Stimulated activated CD8-positive, alpha-beta memory T cell treated with anti-CD3 and anti-CD28 coated beads, Interleukin-2, amount 100 ng/mL, for 1 hour (primary cell): ENCODE measurements around the gene PLEKHS1.

Experiments used
- DNase-seq, 2 donors: peaks; one replicate each; pipeline ENCODE4 v3.0.0-alpha.2; 2020; ENCODE audit warnings: low read depth in 2 of 2

The PLEKHS1 gene

GRCh38 chr10:113751181-113751732, at the start of gene PLEKHS1:
Gene PLEKHS1 (plus strand): TSS chr10:113751682. CDS start chr10:113755278, 3,596 bp downstream.
- no peak for DNase-seq

GRCh38 chr10:113704637-113705343, 46.7 kb upstream of the PLEKHS1 start:
- no peak for DNase-seq

- DNase-seq, result no peak
These were observed 46.2 kb upstream of the PLEKHS1 start for GRCh38 chr10:113705344-113705652.

- DNase-seq, result no peak
These were observed 44.9 kb upstream of the PLEKHS1 start for GRCh38 chr10:113706623-113707022.

GRCh38 chr10:113708640-113709039, 42.8 kb upstream of the PLEKHS1 start:
- DNase-seq, result no peak

- DNase-seq, result no peak
These were observed 42.2 kb upstream of the PLEKHS1 start for GRCh38 chr10:113709221-113709838.

- no peak for DNase-seq
These were observed 40.3 kb upstream of the PLEKHS1 start for GRCh38 chr10:113711142-113711541.

GRCh38 chr10:113712024-113712423, 39.5 kb upstream of the PLEKHS1 start:
- DNase-seq, result no peak

GRCh38 chr10:113712755-113713639, 38.5 kb upstream of the PLEKHS1 start:
- DNase-seq, result no peak

GRCh38 chr10:113713640-113713982, 37.9 kb upstream of the PLEKHS1 start:
- no peak for DNase-seq

- DNase-seq, result no peak
These were observed 35.2 kb upstream of the PLEKHS1 start for GRCh38 chr10:113716109-113716910.

- no peak for DNase-seq
These were observed 32.3 kb upstream of the PLEKHS1 start for GRCh38 chr10:113718969-113719822.

GRCh38 chr10:113720386-113720785, 31.1 kb upstream of the PLEKHS1 start:
- no peak for DNase-seq

GRCh38 chr10:113732160-113732881, 19.2 kb upstream of the PLEKHS1 start:
- no peak for DNase-seq

- DNase-seq, result no peak
These were observed 18.5 kb upstream of the PLEKHS1 start for GRCh38 chr10:113732966-113733365.

- DNase-seq, result no peak
These were observed 17.8 kb upstream of the PLEKHS1 start for GRCh38 chr10:113733635-113734034.

- no peak for DNase-seq
These were observed 15.6 kb upstream of the PLEKHS1 start for GRCh38 chr10:113735913-113736312.

GRCh38 chr10:113736576-113736975, 14.9 kb upstream of the PLEKHS1 start:
- DNase-seq, result no peak

- DNase-seq, result no peak
These were observed 12.5 kb upstream of the PLEKHS1 start for GRCh38 chr10:113739031-113739430.

- DNase-seq, result no peak
These were observed 11.9 kb upstream of the PLEKHS1 start for GRCh38 chr10:113739577-113739976.
